Measurements from ENCODE around the gene ANTXR1. TPM values are rescaled to one million over a fixed set of nuclear protein-coding genes. Genes with fewer than 3 reads are reported as not detected.

ANTXR1 gene
- total RNA-seq, 1 donor from 2014 or later, result 61.1 TPM

- DNase-seq (ENCODE audit: low read depth, low spot score), result no peak
- Mint-ChIP-seq H3K4me3 (no peak overlapping the region), H3K4me1 (no peaks in the 10 kb centered on the region), H3K27me3 (ENCODE audit: low read depth) (no peaks in the 10 kb centered on the region), H3K9me3 (no peaks in the 10 kb centered on the region), H3K36me3 (ENCODE audit: low read depth) (peaks cover 5% of the 10 kb centered on the region), H3K27ac (ENCODE audit: unreplicated experiment) (no peak overlapping the region)
- TF ChIP-seq CTCF (conservative IDR thresholded peaks at IDR 0.05), result no peak
Observed at GRCh38 chr2:69132960-69133590, 120.1 kb downstream of the ANTXR1 start.

- DNase-seq (ENCODE audit: low read depth, low spot score), result no peak
- Mint-ChIP-seq H3K27ac (ENCODE audit: unreplicated experiment) (no peak overlapping the region), H3K36me3 (ENCODE audit: low read depth) (peaks cover 4% of the 10 kb centered on the region), H3K4me3 (no peak overlapping the region), H3K9me3 (no peaks in the 10 kb centered on the region), H3K4me1 (no peaks in the 10 kb centered on the region), H3K27me3 (ENCODE audit: low read depth) (no peaks in the 10 kb centered on the region)
- TF ChIP-seq CTCF (conservative IDR thresholded peaks at IDR 0.05), result no peak
Observed at GRCh38 chr2:69133898-69134297, 120.9 kb downstream of the ANTXR1 start.

GRCh38 chr2:69134306-69134945 is 121.4 kb downstream of the ANTXR1 start:
- Mint-ChIP-seq H3K4me1 (no peaks in the 10 kb centered on the region), H3K4me3 (no peak overlapping the region), H3K9me3 (no peaks in the 10 kb centered on the region), H3K36me3 (ENCODE audit: low read depth) (peaks cover 3% of the 10 kb centered on the region), H3K27ac (ENCODE audit: unreplicated experiment) (no peak overlapping the region), H3K27me3 (ENCODE audit: low read depth) (no peaks in the 10 kb centered on the region)
- TF ChIP-seq CTCF (conservative IDR thresholded peaks at IDR 0.05), result no peak
- DNase-seq (ENCODE audit: low read depth, low spot score), result no peak

GRCh38 chr2:69138247-69138772 is 125.3 kb downstream of the ANTXR1 start:
- no peaks in the 10 kb centered on the region for H3K9me3 Mint-ChIP-seq
- H3K4me3 Mint-ChIP-seq, result no peak overlapping the region
- H3K27ac Mint-ChIP-seq (ENCODE audit: unreplicated experiment), result no peak overlapping the region
- no peaks in the 10 kb centered on the region for H3K27me3 Mint-ChIP-seq (ENCODE audit: low read depth)
- no peak for TF ChIP-seq CTCF (conservative IDR thresholded peaks at IDR 0.05)
- no peak for DNase-seq (ENCODE audit: low read depth, low spot score)
- H3K4me1 Mint-ChIP-seq, result no peaks in the 10 kb centered on the region
- H3K36me3 Mint-ChIP-seq (ENCODE audit: low read depth), result no peaks in the 10 kb centered on the region

GRCh38 chr2:69138793-69139459 is 125.9 kb downstream of the ANTXR1 start:
- no peak overlapping the region for H3K4me3 Mint-ChIP-seq
- H3K27ac Mint-ChIP-seq (ENCODE audit: unreplicated experiment), result no peak overlapping the region
- DNase-seq (ENCODE audit: low read depth, low spot score), result no peak
- H3K36me3 Mint-ChIP-seq (ENCODE audit: low read depth), result no peaks in the 10 kb centered on the region
- H3K4me1 Mint-ChIP-seq, result no peaks in the 10 kb centered on the region
- TF ChIP-seq CTCF (conservative IDR thresholded peaks at IDR 0.05), result no peak
- H3K27me3 Mint-ChIP-seq (ENCODE audit: low read depth), result no peaks in the 10 kb centered on the region
- no peaks in the 10 kb centered on the region for H3K9me3 Mint-ChIP-seq

Data from neural crest cell (in vitro differentiated cells).